Measurements from ENCODE around the gene ALDOB. TPM values are rescaled to one million over a fixed set of nuclear protein-coding genes. Genes with fewer than 3 reads are reported as not detected.

Gene ALDOB
- total RNA-seq, 1 experiment from 2014 or later = not detected

DNA sequence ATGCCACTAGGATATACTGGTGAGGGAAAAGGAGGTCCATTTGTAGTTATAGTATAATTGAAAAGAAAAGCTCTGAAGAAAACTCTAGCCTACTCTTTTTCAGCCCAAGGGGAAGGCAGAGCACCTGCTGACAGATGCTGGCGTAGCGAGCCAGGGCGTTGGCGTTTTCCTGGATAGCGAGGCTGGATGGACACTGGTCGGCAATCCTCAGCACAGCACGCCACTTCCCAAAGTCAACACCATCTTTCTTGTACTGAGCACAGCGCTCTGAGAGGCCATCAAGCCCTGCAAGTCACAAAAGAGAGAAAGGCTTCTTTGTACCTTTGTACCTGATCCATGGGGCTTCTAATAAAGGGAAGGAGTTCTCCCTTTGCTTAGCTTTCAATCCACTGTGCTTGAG, 8.2 kb downstream of the ALDOB start:
- no peak overlapping the region for H2BK20ac ChIP-seq (ENCODE audit: low read depth, low read length, poor library complexity, severe bottlenecking)
- Mint-ChIP-seq H3K36me3 (ENCODE audit: insufficient read depth in 1 of 3, low read depth in 3 of 3) (no peaks in the 10 kb centered on the region), H3K9me3 (no peaks in the 10 kb centered on the region), H3K4me1 (peaks cover 1 to 2% of the 10 kb centered on the region in 2 experiments; a peak in 3 of 4 replicates), H3K27me3 (ENCODE audit: low read depth) (peaks cover 1% of the 10 kb centered on the region), H3K4me3 (no peak overlapping the region), H3K27ac (no peak overlapping the region)
- no peak overlapping the region for H3T11ph ChIP-seq (ENCODE audit: low read length)
- H3K9ac ChIP-seq (ENCODE audit: extremely low read depth, insufficient read length, low read length) = no peak overlapping the region
- H3K27ac ChIP-seq (ENCODE audit: insufficient read length, low read depth, low read length) = no peak overlapping the region
- no peak overlapping the region for H2AFZ ChIP-seq (ENCODE audit: low read length)
- H3K4me2 ChIP-seq (ENCODE audit: insufficient read depth, insufficient read length, low read length) = no peak overlapping the region
- no CpG with 5 or more reads among the region's 8 CpGs for WGBS (ENCODE audit: extremely low coverage, insufficient read length, low lambda C conversion rate)
- H3K14ac ChIP-seq (ENCODE audit: insufficient read depth, low read length) = no peak overlapping the region
- H2BK5ac ChIP-seq (ENCODE audit: insufficient read length, low read length) = no peak overlapping the region
- no peak overlapping the region for H3K56ac ChIP-seq (ENCODE audit: insufficient read length, low read depth, low read length)
- no peaks in the 10 kb centered on the region for H3K79me2 ChIP-seq (ENCODE audit: insufficient read depth, low read length)
- H2BK120ac ChIP-seq (ENCODE audit: low read depth, low read length, poor library complexity, severe bottlenecking) = no peak overlapping the region
- no peak overlapping the region for H3K23ac ChIP-seq (ENCODE audit: insufficient read length, low read depth, low read length)
- no peak overlapping the region for H2BK12ac ChIP-seq (ENCODE audit: insufficient read length, low read depth, low read length)
- H4K5ac ChIP-seq (ENCODE audit: insufficient read length, low read depth, low read length) = no peak overlapping the region
- H3K23me2 ChIP-seq (ENCODE audit: insufficient read length, low read depth, low read length, poor library complexity, severe bottlenecking) = no peaks in the 10 kb centered on the region
- H4K91ac ChIP-seq (ENCODE audit: insufficient read length, low read depth, low read length) = no peak overlapping the region
- no peaks in the 10 kb centered on the region for H3K4me1 ChIP-seq (ENCODE audit: insufficient read depth, low read length)
- no peaks in the 10 kb centered on the region for H3K9me3 ChIP-seq (ENCODE audit: control insufficient read depth, low read depth, low read length)
- no peak overlapping the region for H3K18ac ChIP-seq (ENCODE audit: insufficient read length, low read depth, low read length)
- H2BK15ac ChIP-seq (ENCODE audit: low read depth, low read length) = no peak overlapping the region
- H4K8ac ChIP-seq (replicated peaks; ENCODE audit: insufficient read length, low read depth, low read length) = no peak overlapping the region
- DNase-seq = no peak
- H4K20me1 ChIP-seq (ENCODE audit: control insufficient read depth, insufficient read depth, insufficient read length) = no peaks in the 10 kb centered on the region
- no peaks in the 10 kb centered on the region for H3K27me3 ChIP-seq (ENCODE audit: insufficient read depth, low read length)
- no peak overlapping the region for H2AK5ac ChIP-seq (ENCODE audit: insufficient read length, low read length)
- TF ChIP-seq, protein P1, sequence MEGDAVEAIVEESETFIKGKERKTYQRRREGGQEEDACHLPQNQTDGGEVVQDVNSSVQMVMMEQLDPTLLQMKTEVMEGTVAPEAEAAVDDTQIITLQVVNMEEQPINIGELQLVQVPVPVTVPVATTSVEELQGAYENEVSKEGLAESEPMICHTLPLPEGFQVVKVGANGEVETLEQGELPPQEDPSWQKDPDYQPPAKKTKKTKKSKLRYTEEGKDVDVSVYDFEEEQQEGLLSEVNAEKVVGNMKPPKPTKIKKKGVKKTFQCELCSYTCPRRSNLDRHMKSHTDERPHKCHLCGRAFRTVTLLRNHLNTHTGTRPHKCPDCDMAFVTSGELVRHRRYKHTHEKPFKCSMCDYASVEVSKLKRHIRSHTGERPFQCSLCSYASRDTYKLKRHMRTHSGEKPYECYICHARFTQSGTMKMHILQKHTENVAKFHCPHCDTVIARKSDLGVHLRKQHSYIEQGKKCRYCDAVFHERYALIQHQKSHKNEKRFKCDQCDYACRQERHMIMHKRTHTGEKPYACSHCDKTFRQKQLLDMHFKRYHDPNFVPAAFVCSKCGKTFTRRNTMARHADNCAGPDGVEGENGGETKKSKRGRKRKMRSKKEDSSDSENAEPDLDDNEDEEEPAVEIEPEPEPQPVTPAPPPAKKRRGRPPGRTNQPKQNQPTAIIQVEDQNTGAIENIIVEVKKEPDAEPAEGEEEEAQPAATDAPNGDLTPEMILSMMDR (conservative IDR thresholded peaks at IDR 0.05) = no peak
- H3K79me1 ChIP-seq (ENCODE audit: insufficient read depth, low read depth, low read length, poor library complexity, severe bottlenecking) = no peaks in the 10 kb centered on the region
- H3K4ac ChIP-seq (ENCODE audit: low read depth, low read length) = no peak overlapping the region
